ENCODE measurements around the gene LAMTOR3.

The LAMTOR3 gene

DNA sequence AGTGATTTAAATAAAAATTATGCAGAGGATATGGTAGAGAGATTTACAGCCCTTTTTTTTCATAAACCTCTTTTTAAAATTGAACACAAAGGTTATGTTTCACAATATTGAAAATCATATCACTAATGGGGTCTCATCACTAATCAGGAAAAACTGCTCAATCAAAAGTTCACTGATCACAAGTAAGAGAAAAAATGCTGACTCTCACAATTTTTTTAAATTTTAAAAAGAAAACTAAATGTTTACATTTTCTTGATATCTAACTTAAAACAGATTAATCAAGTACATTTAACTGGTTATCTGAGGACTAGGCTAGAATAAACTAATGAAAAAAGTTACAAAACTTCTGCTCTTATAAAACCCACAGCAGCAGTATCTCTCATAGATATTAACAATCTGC, 8.5 kb downstream of the LAMTOR3 start:
- TF ChIP-seq, protein P1, sequence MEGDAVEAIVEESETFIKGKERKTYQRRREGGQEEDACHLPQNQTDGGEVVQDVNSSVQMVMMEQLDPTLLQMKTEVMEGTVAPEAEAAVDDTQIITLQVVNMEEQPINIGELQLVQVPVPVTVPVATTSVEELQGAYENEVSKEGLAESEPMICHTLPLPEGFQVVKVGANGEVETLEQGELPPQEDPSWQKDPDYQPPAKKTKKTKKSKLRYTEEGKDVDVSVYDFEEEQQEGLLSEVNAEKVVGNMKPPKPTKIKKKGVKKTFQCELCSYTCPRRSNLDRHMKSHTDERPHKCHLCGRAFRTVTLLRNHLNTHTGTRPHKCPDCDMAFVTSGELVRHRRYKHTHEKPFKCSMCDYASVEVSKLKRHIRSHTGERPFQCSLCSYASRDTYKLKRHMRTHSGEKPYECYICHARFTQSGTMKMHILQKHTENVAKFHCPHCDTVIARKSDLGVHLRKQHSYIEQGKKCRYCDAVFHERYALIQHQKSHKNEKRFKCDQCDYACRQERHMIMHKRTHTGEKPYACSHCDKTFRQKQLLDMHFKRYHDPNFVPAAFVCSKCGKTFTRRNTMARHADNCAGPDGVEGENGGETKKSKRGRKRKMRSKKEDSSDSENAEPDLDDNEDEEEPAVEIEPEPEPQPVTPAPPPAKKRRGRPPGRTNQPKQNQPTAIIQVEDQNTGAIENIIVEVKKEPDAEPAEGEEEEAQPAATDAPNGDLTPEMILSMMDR (IDR thresholded peaks at IDR 0.05; ENCODE audit: extremely low read depth, missing control alignments), result no peak
- DNase-seq (ENCODE audit: low spot score), result no peak

DNA sequence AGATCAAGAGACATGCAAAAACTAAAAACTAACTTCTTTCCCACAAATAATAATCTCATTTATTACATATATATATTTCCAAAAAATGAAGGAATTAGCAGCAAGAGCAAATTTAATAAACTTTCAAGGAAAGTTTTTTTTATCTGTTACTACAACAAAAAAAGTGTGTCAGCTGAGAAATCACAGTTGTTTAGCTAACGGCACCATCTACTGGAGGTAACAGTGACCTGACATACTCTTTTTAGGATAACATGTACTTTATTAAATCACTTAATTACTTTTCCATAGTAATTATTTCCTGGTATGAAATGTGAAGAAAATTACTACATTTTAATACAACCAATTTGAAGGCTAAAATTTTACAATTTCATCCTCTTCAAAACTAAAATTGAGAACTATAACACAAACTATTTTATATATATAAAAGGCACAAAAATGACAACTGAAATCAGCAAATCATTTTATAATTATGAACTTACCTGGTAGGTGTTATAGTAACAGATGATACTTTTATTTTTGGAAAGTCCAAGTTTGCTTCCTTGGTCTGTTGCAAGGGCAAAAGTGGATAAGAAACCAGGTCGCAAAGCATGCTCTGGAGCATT, 9.1 kb downstream of the LAMTOR3 start:
- TF ChIP-seq, protein P1 (IDR thresholded peaks at IDR 0.05; ENCODE audit: extremely low read depth, missing control alignments), result no peak
- DNase-seq (ENCODE audit: low spot score), result peak; percentile 26

GRCh38 chr4:99879458-99879857, 14.8 kb downstream of the LAMTOR3 start:
- DNase-seq (ENCODE audit: low spot score), result no peak
- TF ChIP-seq, protein P1 (IDR thresholded peaks at IDR 0.05; ENCODE audit: extremely low read depth, missing control alignments), result no peak

- TF ChIP-seq, protein P1 (IDR thresholded peaks at IDR 0.05; ENCODE audit: extremely low read depth, missing control alignments), result no peak
- no peak for DNase-seq (ENCODE audit: low spot score)
Observed at GRCh38 chr4:99878604-99879003, 15.6 kb downstream of the LAMTOR3 start.

GRCh38 chr4:99876946-99877345, 17.3 kb downstream of the LAMTOR3 start:
- no peak for DNase-seq (ENCODE audit: low spot score)
- TF ChIP-seq, protein P1 (IDR thresholded peaks at IDR 0.05; ENCODE audit: extremely low read depth, missing control alignments), result no peak

DNA sequence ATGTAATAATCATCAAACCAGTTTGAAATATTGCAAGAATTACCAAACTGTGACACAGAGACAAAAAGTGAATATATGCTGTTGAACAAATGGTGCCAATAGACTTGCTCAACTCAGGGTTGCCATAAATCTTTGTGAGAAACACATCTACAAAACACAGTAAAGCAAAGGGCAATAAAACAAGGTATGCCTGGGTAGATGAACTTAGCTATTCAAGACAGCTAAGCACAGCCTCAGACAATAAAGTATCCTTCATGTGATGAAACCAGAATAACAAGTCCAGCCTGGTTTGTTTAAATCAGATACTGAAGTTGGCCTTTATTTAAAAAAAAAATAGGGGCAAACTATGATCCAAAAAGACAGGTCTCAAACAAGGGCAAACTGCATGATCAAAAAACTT, 19.2 kb downstream of the LAMTOR3 start:
- TF ChIP-seq, protein P1 (IDR thresholded peaks at IDR 0.05; ENCODE audit: extremely low read depth, missing control alignments), result no peak
- DNase-seq (ENCODE audit: low spot score), result no peak

- DNase-seq (ENCODE audit: low spot score), result no peak
- TF ChIP-seq, protein P1 (IDR thresholded peaks at IDR 0.05; ENCODE audit: extremely low read depth, missing control alignments), result no peak
Observed at GRCh38 chr4:99872570-99872969, 21.7 kb downstream of the LAMTOR3 start.
